ENCODE measurements around the gene SPTBN4. TPM values are rescaled to one million over a fixed set of nuclear protein-coding genes. Genes with fewer than 3 reads are reported as not detected.
"Not testable (repeated sequence)": the region's sequence is repeated elsewhere in the genome, so short reads cannot be mapped to it uniquely, and the experiment has no call there.

Gene SPTBN4
- total and polyA plus RNA-seq, 2 experiments from 2014 or later, result 0.67 to 1.3 TPM

GRCh38 chr19:40453151-40453735 is 13.6 kb upstream of the SPTBN4 start:
- Histone ChIP-seq H3K9me2 (replicated peaks; ENCODE audit: insufficient read depth) (no peaks in the 10 kb centered on the region), H3K79me2 (no peaks in the 10 kb centered on the region), H4K20me1 (ENCODE audit: insufficient read depth, poor library complexity, severe bottlenecking) (no peaks in the 10 kb centered on the region), H3K27me3 (no peaks in the 10 kb centered on the region), H3K9me3 (ENCODE audit: low read depth) (no peaks in the 10 kb centered on the region), H3K4me1 (ENCODE audit: insufficient read depth) (no peaks in the 10 kb centered on the region), H2AFZ (no peak overlapping the region), H3K4me3 (no peak overlapping the region), H3K27ac (peak overlapping the region; percentile 35), H3K4me2 (no peak overlapping the region), H3K36me3 (replicated peaks; ENCODE audit: insufficient read depth, low read depth) (no peaks in the 10 kb centered on the region)
- TF ChIP-seq, protein P1, sequence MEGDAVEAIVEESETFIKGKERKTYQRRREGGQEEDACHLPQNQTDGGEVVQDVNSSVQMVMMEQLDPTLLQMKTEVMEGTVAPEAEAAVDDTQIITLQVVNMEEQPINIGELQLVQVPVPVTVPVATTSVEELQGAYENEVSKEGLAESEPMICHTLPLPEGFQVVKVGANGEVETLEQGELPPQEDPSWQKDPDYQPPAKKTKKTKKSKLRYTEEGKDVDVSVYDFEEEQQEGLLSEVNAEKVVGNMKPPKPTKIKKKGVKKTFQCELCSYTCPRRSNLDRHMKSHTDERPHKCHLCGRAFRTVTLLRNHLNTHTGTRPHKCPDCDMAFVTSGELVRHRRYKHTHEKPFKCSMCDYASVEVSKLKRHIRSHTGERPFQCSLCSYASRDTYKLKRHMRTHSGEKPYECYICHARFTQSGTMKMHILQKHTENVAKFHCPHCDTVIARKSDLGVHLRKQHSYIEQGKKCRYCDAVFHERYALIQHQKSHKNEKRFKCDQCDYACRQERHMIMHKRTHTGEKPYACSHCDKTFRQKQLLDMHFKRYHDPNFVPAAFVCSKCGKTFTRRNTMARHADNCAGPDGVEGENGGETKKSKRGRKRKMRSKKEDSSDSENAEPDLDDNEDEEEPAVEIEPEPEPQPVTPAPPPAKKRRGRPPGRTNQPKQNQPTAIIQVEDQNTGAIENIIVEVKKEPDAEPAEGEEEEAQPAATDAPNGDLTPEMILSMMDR (IDR thresholded peaks at IDR 0.05; ENCODE audit: poor library complexity), result no peak
- TF ChIP-seq EZH2 (IDR thresholded peaks at IDR 0.05; ENCODE audit: borderline replicate concordance) (no peak), EZH2phosphoT487 (IDR thresholded peaks at IDR 0.05; ENCODE audit: low read depth, severe bottlenecking, unreplicated experiment) (no peak)
- DNase-seq (ENCODE audit: low spot score), result no peak
- 66% methylated on average over 5 of the region's 5 CpGs for WGBS (ENCODE audit: low lambda C conversion rate, missing lambda C conversion rate)

DNA sequence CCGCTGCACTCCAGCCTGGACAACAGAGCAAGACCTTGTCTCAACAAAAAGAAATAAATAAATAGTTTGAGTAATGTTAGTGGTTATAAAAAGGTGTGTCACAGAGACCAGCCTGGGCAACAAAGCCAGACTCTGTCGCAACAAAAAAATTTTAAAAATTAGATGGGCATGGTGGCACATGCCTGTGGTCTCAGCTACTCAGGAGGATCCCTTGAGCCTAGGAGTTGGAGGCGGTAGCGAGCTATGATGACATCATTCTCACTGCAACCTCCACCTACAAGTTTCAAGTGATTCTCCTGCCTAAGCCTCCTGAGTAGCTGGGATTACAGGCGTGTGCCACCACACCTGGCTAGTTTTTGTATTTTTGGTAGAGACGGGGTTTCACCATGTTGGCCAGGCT is 12.9 kb upstream of the SPTBN4 start:
- not testable (repeated sequence) for H4K20me1 ChIP-seq (ENCODE audit: insufficient read depth, poor library complexity, severe bottlenecking); H3K4me3 ChIP-seq; H3K27me3 ChIP-seq; H3K9me2 ChIP-seq (replicated peaks; ENCODE audit: insufficient read depth); DNase-seq (ENCODE audit: low spot score); H3K36me3 ChIP-seq (replicated peaks; ENCODE audit: insufficient read depth, low read depth); H3K9me3 ChIP-seq (ENCODE audit: low read depth); H3K4me1 ChIP-seq (ENCODE audit: insufficient read depth); H3K4me2 ChIP-seq; H3K79me2 ChIP-seq; H3K27ac ChIP-seq; H2AFZ ChIP-seq
- 97% methylated on average over 6 of the region's 6 CpGs for WGBS (ENCODE audit: low lambda C conversion rate, missing lambda C conversion rate)

- 99% methylated on average over 5 of the region's 5 CpGs for WGBS (ENCODE audit: low lambda C conversion rate, missing lambda C conversion rate)
- H3K9me2 ChIP-seq (replicated peaks; ENCODE audit: insufficient read depth), result no peaks in the 10 kb centered on the region
- no peaks in the 10 kb centered on the region for H3K9me3 ChIP-seq (ENCODE audit: low read depth)
- H3K4me2 ChIP-seq, result no peak overlapping the region
- no peaks in the 10 kb centered on the region for H3K36me3 ChIP-seq (replicated peaks; ENCODE audit: insufficient read depth, low read depth)
- TF ChIP-seq, protein P1 (IDR thresholded peaks at IDR 0.05; ENCODE audit: poor library complexity), result no peak
- no peak for TF ChIP-seq EZH2 (IDR thresholded peaks at IDR 0.05; ENCODE audit: borderline replicate concordance)
- no peak for TF ChIP-seq EZH2phosphoT487 (IDR thresholded peaks at IDR 0.05; ENCODE audit: low read depth, severe bottlenecking, unreplicated experiment)
- no peaks in the 10 kb centered on the region for H3K27me3 ChIP-seq
- H3K27ac ChIP-seq, result no peak overlapping the region
- H3K79me2 ChIP-seq, result peaks cover 7% of the 10 kb centered on the region
- no peak overlapping the region for H2AFZ ChIP-seq
- no peak overlapping the region for H3K4me3 ChIP-seq
- H3K4me1 ChIP-seq (ENCODE audit: insufficient read depth), result no peaks in the 10 kb centered on the region
- no peak for DNase-seq (ENCODE audit: low spot score)
- H4K20me1 ChIP-seq (ENCODE audit: insufficient read depth, poor library complexity, severe bottlenecking), result no peaks in the 10 kb centered on the region
Observed at GRCh38 chr19:40457048-40457447, 9.8 kb upstream of the SPTBN4 start.

GRCh38 chr19:40457953-40458596 is 8.7 kb upstream of the SPTBN4 start:
- Histone ChIP-seq H3K4me1 (ENCODE audit: insufficient read depth) (no peaks in the 10 kb centered on the region), H3K9me2 (replicated peaks; ENCODE audit: insufficient read depth) (no peaks in the 10 kb centered on the region), H3K36me3 (replicated peaks; ENCODE audit: insufficient read depth, low read depth) (no peaks in the 10 kb centered on the region), H4K20me1 (ENCODE audit: insufficient read depth, poor library complexity, severe bottlenecking) (no peaks in the 10 kb centered on the region), H3K9me3 (ENCODE audit: low read depth) (no peaks in the 10 kb centered on the region), H3K4me2 (no peak overlapping the region), H3K27ac (no peak overlapping the region), H3K4me3 (no peak overlapping the region), H2AFZ (no peak overlapping the region), H3K79me2 (peaks cover 13% of the 10 kb centered on the region), H3K27me3 (no peaks in the 10 kb centered on the region)
- TF ChIP-seq, protein P1 (IDR thresholded peaks at IDR 0.05; ENCODE audit: poor library complexity), result no peak
- TF ChIP-seq EZH2phosphoT487 (IDR thresholded peaks at IDR 0.05; ENCODE audit: low read depth, severe bottlenecking, unreplicated experiment) (no peak), EZH2 (IDR thresholded peaks at IDR 0.05; ENCODE audit: borderline replicate concordance) (no peak)
- 98% methylated on average over 17 of the region's 27 CpGs for WGBS (ENCODE audit: low lambda C conversion rate, missing lambda C conversion rate)
- DNase-seq (ENCODE audit: low spot score), result no peak
